ENCODE measurements around the gene TIFAB. TPM values are rescaled to one million over a fixed set of nuclear protein-coding genes. Genes with fewer than 3 reads are reported as not detected.

Gene TIFAB
- total and polyA plus RNA-seq, 2 experiments from 2014 or later, result not detected

DNA sequence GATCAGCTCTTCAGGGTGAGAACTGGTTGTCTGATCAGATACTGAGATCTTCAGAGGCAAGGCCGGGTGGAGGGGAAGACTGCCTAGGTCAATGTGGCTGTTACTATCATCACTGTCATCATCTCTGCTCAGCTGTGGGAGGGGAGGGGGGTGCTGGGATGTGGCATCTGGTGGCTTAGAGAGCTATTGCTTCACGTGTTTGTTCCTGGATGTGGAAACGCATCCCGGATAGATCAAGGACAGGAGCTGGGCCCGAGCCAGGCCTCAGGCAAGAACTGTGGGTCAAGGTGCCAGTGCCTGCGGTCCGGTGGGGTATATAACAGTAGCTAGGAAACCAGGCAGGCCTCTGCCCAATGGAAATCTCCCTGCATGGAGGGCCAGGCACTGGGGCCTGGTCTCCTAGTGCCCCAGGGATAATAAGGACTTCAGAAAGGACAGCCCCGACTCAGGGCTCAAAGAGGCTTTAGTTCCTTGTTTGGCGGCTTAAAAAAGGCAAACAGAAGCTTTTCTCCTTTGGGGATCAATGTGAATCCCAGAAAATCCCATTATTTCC, 30.3 kb upstream of the TIFAB start:
- Histone ChIP-seq H4K20me1 (replicated peaks; ENCODE audit: insufficient read depth) (peaks cover 23% of the 10 kb centered on the region), H3K79me2 (replicated peaks; ENCODE audit: insufficient read depth) (no peaks in the 10 kb centered on the region), H3K27ac (ENCODE audit: low read depth) (no peak overlapping the region), H2AFZ (no peak overlapping the region), H3K9me2 (ENCODE audit: insufficient read depth) (no peaks in the 10 kb centered on the region), H3K4me2 (no peak overlapping the region), H3K4me3 (no peak overlapping the region), H3K4me1 (ENCODE audit: insufficient read depth) (peaks cover 14% of the 10 kb centered on the region; the same call in 1 of the 2 replicates), H3K36me3 (ENCODE audit: insufficient read depth) (no peaks in the 10 kb centered on the region), H3K27me3 (ENCODE audit: insufficient read depth) (peaks cover 96% of the 10 kb centered on the region), H3F3A (replicated peaks; ENCODE audit: low read depth) (no peaks in the 10 kb centered on the region)
- ATAC-seq (no peak), DNase-seq (ENCODE audit: low spot score) (no peak)
- Mint-ChIP-seq H3K9me3 (peaks cover 2% of the 10 kb centered on the region; the same call in 2 of the 3 replicates), H3K27ac (no peak overlapping the region), H3K4me1 (peaks cover 27% of the 10 kb centered on the region), H3K36me3 (ENCODE audit: low read depth) (no peaks in the 10 kb centered on the region), H3K4me3 (no peak overlapping the region), H3K27me3 (ENCODE audit: insufficient read depth, low read depth, poor library complexity) (peaks cover 59% of the 10 kb centered on the region)
- TF ChIP-seq, protein P1, sequence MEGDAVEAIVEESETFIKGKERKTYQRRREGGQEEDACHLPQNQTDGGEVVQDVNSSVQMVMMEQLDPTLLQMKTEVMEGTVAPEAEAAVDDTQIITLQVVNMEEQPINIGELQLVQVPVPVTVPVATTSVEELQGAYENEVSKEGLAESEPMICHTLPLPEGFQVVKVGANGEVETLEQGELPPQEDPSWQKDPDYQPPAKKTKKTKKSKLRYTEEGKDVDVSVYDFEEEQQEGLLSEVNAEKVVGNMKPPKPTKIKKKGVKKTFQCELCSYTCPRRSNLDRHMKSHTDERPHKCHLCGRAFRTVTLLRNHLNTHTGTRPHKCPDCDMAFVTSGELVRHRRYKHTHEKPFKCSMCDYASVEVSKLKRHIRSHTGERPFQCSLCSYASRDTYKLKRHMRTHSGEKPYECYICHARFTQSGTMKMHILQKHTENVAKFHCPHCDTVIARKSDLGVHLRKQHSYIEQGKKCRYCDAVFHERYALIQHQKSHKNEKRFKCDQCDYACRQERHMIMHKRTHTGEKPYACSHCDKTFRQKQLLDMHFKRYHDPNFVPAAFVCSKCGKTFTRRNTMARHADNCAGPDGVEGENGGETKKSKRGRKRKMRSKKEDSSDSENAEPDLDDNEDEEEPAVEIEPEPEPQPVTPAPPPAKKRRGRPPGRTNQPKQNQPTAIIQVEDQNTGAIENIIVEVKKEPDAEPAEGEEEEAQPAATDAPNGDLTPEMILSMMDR (conservative IDR thresholded peaks at IDR 0.05; ENCODE audit: low read depth in 2 of 2), result no peak
- no peak for TF ChIP-seq JUNB (IDR thresholded peaks at IDR 0.05; ENCODE audit: unreplicated experiment)

DNA sequence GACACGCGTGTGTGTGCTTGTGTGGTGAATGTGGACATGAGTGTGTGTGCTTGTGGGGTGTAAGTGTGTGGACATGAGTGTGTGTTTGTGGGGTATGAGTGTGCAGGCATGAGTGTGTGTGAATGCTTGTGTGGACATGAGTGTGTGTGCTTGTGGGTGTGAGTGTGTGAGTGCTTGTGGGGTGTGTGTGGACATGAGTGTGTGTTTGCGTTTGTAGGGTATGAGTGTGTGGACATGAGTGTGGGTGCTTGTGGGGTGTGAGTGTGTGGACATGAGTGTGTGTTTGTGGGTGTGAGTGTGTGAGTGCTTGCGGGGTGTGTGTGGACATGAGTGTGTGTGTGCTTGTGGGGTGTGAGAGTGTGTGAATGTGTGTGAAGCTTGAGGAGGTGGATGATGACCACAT, 29.8 kb upstream of the TIFAB start:
- Histone ChIP-seq H4K20me1 (replicated peaks; ENCODE audit: insufficient read depth) (peaks cover 17% of the 10 kb centered on the region; the same call in 1 of the 2 replicates), H3F3A (replicated peaks; ENCODE audit: low read depth) (no peaks in the 10 kb centered on the region), H3K9me2 (ENCODE audit: insufficient read depth) (no peaks in the 10 kb centered on the region), H2AFZ (no peak overlapping the region), H3K4me3 (no peak overlapping the region), H3K27ac (ENCODE audit: low read depth) (no peak overlapping the region), H3K79me2 (replicated peaks; ENCODE audit: insufficient read depth) (no peaks in the 10 kb centered on the region), H3K36me3 (ENCODE audit: insufficient read depth) (no peaks in the 10 kb centered on the region), H3K4me1 (ENCODE audit: insufficient read depth) (peaks cover 14% of the 10 kb centered on the region), H3K4me2 (no peak overlapping the region), H3K27me3 (ENCODE audit: insufficient read depth) (peaks cover 94% of the 10 kb centered on the region)
- H3K4me3 Mint-ChIP-seq, result no peak overlapping the region
- H3K27ac Mint-ChIP-seq, result no peak overlapping the region
- ATAC-seq (no peak), DNase-seq (ENCODE audit: low spot score) (no peak)
- H3K9me3 Mint-ChIP-seq, result peaks cover 2% of the 10 kb centered on the region; the same call in 2 of the 3 replicates
- peaks cover 29% of the 10 kb centered on the region for H3K4me1 Mint-ChIP-seq
- H3K36me3 Mint-ChIP-seq (ENCODE audit: low read depth), result no peaks in the 10 kb centered on the region
- peaks cover 56% of the 10 kb centered on the region for H3K27me3 Mint-ChIP-seq (ENCODE audit: insufficient read depth, low read depth, poor library complexity)
- TF ChIP-seq ZNF331 (CRISPR knock-in tag; IDR thresholded peaks at IDR 0.05; ENCODE audit: low read depth) (no peak), EZH2phosphoT487 (IDR thresholded peaks at IDR 0.05; ENCODE audit: unreplicated experiment) (no peak), EZH2 (IDR thresholded peaks at IDR 0.05; ENCODE audit: low read depth, unreplicated experiment) (no peak), JUNB (IDR thresholded peaks at IDR 0.05; ENCODE audit: unreplicated experiment) (no peak), POLR2AphosphoS5 (IDR thresholded peaks at IDR 0.05; ENCODE audit: low read depth) (no peak), STAT1 (IDR thresholded peaks at IDR 0.05; ENCODE audit: unreplicated experiment) (no peak), ZNF114 (CRISPR knock-in tag; IDR thresholded peaks at IDR 0.05) (no peak)
- TF ChIP-seq, protein P1 (conservative IDR thresholded peaks at IDR 0.05; ENCODE audit: low read depth in 2 of 2), result no peak
- TF ChIP-seq, protein P2, sequence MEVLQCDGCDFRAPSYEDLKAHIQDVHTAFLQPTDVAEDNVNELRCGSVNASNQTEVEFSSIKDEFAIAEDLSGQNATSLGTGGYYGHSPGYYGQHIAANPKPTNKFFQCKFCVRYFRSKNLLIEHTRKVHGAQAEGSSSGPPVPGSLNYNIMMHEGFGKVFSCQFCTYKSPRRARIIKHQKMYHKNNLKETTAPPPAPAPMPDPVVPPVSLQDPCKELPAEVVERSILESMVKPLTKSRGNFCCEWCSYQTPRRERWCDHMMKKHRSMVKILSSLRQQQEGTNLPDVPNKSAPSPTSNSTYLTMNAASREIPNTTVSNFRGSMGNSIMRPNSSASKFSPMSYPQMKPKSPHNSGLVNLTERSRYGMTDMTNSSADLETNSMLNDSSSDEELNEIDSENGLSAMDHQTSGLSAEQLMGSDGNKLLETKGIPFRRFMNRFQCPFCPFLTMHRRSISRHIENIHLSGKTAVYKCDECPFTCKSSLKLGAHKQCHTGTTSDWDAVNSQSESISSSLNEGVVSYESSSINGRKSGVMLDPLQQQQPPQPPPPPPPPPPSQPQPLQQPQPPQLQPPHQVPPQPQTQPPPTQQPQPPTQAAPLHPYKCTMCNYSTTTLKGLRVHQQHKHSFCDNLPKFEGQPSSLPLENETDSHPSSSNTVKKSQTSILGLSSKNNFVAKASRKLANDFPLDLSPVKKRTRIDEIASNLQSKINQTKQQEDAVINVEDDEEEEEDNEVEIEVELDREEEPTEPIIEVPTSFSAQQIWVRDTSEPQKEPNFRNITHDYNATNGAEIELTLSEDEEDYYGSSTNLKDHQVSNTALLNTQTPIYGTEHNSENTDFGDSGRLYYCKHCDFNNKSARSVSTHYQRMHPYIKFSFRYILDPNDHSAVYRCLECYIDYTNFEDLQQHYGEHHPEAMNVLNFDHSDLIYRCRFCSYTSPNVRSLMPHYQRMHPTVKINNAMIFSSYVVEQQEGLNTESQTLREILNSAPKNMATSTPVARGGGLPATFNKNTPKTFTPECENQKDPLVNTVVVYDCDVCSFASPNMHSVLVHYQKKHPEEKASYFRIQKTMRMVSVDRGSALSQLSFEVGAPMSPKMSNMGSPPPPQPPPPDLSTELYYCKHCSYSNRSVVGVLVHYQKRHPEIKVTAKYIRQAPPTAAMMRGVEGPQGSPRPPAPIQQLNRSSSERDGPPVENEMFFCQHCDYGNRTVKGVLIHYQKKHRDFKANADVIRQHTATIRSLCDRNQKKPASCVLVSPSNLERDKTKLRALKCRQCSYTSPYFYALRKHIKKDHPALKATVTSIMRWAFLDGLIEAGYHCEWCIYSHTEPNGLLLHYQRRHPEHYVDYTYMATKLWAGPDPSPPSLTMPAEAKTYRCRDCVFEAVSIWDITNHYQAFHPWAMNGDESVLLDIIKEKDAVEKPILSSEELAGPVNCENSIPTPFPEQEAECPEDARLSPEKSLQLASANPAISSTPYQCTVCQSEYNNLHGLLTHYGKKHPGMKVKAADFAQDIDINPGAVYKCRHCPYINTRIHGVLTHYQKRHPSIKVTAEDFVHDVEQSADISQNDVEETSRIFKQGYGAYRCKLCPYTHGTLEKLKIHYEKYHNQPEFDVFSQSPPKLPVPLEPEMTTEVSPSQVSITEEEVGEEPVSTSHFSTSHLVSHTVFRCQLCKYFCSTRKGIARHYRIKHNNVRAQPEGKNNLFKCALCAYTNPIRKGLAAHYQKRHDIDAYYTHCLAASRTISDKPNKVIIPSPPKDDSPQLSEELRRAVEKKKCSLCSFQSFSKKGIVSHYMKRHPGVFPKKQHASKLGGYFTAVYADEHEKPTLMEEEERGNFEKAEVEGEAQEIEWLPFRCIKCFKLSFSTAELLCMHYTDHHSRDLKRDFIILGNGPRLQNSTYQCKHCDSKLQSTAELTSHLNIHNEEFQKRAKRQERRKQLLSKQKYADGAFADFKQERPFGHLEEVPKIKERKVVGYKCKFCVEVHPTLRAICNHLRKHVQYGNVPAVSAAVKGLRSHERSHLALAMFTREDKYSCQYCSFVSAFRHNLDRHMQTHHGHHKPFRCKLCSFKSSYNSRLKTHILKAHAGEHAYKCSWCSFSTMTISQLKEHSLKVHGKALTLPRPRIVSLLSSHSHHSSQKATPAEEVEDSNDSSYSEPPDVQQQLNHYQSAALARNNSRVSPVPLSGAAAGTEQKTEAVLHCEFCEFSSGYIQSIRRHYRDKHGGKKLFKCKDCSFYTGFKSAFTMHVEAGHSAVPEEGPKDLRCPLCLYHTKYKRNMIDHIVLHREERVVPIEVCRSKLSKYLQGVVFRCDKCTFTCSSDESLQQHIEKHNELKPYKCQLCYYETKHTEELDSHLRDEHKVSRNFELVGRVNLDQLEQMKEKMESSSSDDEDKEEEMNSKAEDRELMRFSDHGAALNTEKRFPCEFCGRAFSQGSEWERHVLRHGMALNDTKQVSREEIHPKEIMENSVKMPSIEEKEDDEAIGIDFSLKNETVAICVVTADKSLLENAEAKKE (CRISPR knock-in tag; IDR thresholded peaks at IDR 0.05), result no peak
- TF ChIP-seq, protein P3, sequence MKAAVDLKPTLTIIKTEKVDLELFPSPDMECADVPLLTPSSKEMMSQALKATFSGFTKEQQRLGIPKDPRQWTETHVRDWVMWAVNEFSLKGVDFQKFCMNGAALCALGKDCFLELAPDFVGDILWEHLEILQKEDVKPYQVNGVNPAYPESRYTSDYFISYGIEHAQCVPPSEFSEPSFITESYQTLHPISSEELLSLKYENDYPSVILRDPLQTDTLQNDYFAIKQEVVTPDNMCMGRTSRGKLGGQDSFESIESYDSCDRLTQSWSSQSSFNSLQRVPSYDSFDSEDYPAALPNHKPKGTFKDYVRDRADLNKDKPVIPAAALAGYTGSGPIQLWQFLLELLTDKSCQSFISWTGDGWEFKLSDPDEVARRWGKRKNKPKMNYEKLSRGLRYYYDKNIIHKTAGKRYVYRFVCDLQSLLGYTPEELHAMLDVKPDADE (IDR thresholded peaks at IDR 0.05), result no peak

Measured in GM23338 (cell line).